Measurements from ENCODE around the gene NOL9. TPM values are rescaled to one million over a fixed set of nuclear protein-coding genes. Genes with fewer than 3 reads are reported as not detected.

Gene NOL9
- total RNA-seq, 1 donor from 2014 or later, result 14.2 TPM

DNA sequence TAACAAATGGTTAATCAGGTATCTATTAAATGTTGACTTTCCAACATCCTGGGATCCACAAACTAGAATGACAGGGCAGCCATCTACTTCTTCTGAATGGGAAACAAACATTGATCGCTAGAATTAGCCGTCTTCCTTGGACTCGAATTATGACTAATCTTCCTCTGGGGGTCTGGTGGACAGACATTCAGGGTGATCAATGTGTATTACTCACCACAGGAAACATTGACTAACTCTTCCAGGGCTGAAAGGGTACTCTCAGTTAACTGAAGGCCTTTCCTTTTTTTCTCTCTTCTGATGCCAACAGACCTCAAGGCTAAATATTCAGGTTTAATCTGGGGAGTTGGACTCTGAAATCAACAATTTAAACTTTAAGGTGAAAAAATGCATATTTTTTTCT is 9.5 kb downstream of the NOL9 start:
- H3K36me3 ChIP-seq (ENCODE audit: control insufficient read depth, insufficient read depth, low read length), result peaks cover 14% of the 10 kb centered on the region
- no peak for FAIRE-seq
- DNase-seq (ENCODE audit: low read depth), result peak; percentile 84

DNA sequence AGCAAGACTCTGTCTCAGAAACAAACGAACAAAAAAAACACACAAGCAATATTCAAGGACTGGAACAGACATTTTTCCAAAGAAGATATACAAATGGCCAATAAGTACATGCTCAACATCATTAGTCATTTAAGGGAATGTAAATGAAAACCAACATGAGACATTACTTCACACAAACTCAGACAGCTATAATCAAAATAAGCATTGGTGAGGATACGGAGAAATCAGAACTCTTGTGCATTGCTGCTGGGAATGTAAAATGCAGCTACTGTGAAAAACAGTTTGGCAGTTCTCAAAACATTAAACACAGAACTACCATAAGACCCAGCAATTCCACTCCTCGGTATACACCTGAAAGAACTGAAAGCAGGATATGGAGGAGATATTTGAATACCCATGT is 15.4 kb downstream of the NOL9 start:
- Histone ChIP-seq H3K36me3 (ENCODE audit: control insufficient read depth, insufficient read depth, low read length) (peaks cover 10% of the 10 kb centered on the region), H3K27me3 (ENCODE audit: control insufficient read depth, insufficient read depth, low read length) (no peaks in the 10 kb centered on the region), H3K4me3 (ENCODE audit: low read depth, low read length) (no peak overlapping the region)
- FAIRE-seq (no peak), DNase-seq (ENCODE audit: low read depth) (no peak)
- TF ChIP-seq, protein P1, sequence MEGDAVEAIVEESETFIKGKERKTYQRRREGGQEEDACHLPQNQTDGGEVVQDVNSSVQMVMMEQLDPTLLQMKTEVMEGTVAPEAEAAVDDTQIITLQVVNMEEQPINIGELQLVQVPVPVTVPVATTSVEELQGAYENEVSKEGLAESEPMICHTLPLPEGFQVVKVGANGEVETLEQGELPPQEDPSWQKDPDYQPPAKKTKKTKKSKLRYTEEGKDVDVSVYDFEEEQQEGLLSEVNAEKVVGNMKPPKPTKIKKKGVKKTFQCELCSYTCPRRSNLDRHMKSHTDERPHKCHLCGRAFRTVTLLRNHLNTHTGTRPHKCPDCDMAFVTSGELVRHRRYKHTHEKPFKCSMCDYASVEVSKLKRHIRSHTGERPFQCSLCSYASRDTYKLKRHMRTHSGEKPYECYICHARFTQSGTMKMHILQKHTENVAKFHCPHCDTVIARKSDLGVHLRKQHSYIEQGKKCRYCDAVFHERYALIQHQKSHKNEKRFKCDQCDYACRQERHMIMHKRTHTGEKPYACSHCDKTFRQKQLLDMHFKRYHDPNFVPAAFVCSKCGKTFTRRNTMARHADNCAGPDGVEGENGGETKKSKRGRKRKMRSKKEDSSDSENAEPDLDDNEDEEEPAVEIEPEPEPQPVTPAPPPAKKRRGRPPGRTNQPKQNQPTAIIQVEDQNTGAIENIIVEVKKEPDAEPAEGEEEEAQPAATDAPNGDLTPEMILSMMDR (IDR thresholded peaks at IDR 0.05; ENCODE audit: insufficient read depth, low read length, severe bottlenecking), result no peak

More for the DNA sequence above, 9.5 kb downstream of the NOL9 start:
- Histone ChIP-seq H3K27me3 (ENCODE audit: control insufficient read depth, insufficient read depth, low read length) (no peaks in the 10 kb centered on the region), H3K4me3 (ENCODE audit: low read depth, low read length) (no peak overlapping the region)
- TF ChIP-seq, protein P1 (IDR thresholded peaks at IDR 0.05; ENCODE audit: insufficient read depth, low read length, severe bottlenecking), result no peak

DNA sequence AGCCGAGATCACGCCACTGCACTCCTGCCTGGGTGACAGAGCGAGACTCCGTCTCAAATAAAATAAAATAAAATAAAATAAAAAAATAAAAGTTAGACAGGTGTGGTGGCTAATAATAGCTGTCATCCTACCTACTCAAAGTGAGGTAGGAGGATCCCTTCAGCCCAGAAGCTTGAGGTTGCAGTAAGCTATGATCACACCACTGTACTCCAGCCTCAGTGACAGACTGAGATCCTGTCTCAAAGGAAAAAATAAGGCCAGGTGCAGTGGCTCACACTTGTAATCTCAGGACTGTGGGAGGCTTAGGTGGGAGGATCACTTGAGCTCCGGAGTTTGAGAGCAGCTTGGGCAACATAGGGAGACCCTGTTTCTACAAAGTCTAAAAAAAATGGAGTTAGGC is 18.0 kb downstream of the NOL9 start:
- no peak for FAIRE-seq
- peaks cover 19% of the 10 kb centered on the region for H3K36me3 ChIP-seq (ENCODE audit: control insufficient read depth, insufficient read depth, low read length)

DNA sequence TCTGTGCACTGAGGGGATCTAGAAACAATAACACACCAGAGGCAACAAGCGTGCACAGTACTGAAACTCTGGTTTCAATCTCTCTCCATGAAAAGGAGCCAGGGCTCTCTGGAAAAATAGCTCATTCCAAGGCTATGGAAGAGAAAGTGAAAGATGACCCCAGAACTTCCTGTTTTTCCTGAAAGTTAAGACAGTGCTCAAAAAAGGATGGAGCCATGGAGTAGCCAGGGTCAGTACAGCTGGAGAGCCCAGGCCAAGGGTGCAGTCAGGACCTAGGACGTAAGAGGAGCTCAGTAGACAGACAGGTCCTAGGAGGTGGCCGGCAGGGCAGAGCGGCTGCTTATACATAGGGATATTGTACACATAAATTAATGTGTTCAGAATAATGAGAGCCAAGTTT is 19.1 kb downstream of the NOL9 start:
- no peak for FAIRE-seq

More for the DNA sequence above, 18.0 kb downstream of the NOL9 start:
- Histone ChIP-seq H3K27me3 (ENCODE audit: control insufficient read depth, insufficient read depth, low read length) (no peaks in the 10 kb centered on the region), H3K4me3 (ENCODE audit: low read depth, low read length) (no peak overlapping the region)
- no peak for DNase-seq (ENCODE audit: low read depth)
- TF ChIP-seq, protein P1 (IDR thresholded peaks at IDR 0.05; ENCODE audit: insufficient read depth, low read length, severe bottlenecking), result no peak

DNA sequence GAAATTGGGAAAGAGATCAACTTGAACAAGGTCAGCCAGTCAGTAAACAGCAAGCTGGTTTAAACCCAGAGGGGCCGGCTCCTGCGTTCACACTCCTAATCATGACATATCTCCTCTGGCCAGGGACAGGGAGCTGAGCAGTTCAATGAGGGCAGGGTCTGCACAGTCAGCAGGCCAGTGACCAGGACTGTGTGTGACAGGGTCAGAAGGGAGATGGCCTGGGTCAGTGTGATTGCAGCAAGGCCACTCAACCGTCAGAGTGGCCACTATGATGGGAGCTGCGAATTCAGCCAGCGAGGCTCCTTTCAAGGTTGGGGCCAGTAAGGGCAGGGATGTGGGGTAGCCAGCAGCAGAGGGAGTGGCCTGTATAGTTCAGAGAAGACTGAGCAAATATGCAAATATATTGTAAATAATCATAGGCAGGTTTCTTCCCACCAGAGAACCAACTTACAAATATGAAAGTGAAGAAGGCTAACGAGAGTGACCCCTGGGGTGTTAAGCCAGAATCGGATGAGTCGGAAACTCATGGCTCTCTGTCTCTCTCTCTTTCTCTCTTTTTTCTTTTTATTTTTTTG is 20.0 kb downstream of the NOL9 start:
- peaks cover 24% of the 10 kb centered on the region for H3K36me3 ChIP-seq (ENCODE audit: control insufficient read depth, insufficient read depth, low read length)
- FAIRE-seq (no peak), DNase-seq (ENCODE audit: low read depth) (no peak)
- TF ChIP-seq, protein P1 (IDR thresholded peaks at IDR 0.05; ENCODE audit: insufficient read depth, low read length, severe bottlenecking), result no peak
- no peaks in the 10 kb centered on the region for H3K27me3 ChIP-seq (ENCODE audit: control insufficient read depth, insufficient read depth, low read length)
- no peak overlapping the region for H3K4me3 ChIP-seq (ENCODE audit: low read depth, low read length)

More for the DNA sequence above, 19.1 kb downstream of the NOL9 start:
- Histone ChIP-seq H3K27me3 (ENCODE audit: control insufficient read depth, insufficient read depth, low read length) (no peaks in the 10 kb centered on the region), H3K4me3 (ENCODE audit: low read depth, low read length) (no peak overlapping the region), H3K36me3 (ENCODE audit: control insufficient read depth, insufficient read depth, low read length) (peaks cover 24% of the 10 kb centered on the region)
- TF ChIP-seq, protein P1 (IDR thresholded peaks at IDR 0.05; ENCODE audit: insufficient read depth, low read length, severe bottlenecking), result no peak
- DNase-seq (ENCODE audit: low read depth), result no peak

DNA sequence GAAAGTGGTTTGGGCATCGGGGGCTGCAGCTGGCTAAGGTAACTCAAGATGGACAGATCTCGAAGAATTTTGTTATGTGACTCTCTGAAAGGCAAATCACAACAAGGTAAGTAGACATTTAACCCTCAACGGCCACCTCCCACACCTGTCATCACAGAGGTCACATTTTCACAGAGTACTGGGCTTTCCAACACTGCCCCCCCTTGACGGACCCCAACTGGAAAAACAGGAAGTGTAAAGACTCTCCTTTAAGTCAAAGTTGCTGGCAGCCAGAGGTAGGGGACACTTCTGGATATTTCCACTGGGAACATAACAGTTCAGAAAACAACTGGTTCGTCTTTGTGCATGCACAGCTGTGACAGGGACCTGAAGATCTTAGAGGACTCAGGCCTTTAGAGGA is 22.3 kb downstream of the NOL9 start:
- no peak overlapping the region for H3K4me3 ChIP-seq (ENCODE audit: low read depth, low read length)
- H3K27me3 ChIP-seq (ENCODE audit: control insufficient read depth, insufficient read depth, low read length), result no peaks in the 10 kb centered on the region
- FAIRE-seq (peak; percentile 32), DNase-seq (ENCODE audit: low read depth) (no peak)
- peaks cover 29% of the 10 kb centered on the region for H3K36me3 ChIP-seq (ENCODE audit: control insufficient read depth, insufficient read depth, low read length)
- TF ChIP-seq, protein P1 (IDR thresholded peaks at IDR 0.05; ENCODE audit: insufficient read depth, low read length, severe bottlenecking), result no peak

All from bronchial epithelial cell (primary cell).